ENCODE measurements around the gene SNRNP48.

The SNRNP48 gene

DNA sequence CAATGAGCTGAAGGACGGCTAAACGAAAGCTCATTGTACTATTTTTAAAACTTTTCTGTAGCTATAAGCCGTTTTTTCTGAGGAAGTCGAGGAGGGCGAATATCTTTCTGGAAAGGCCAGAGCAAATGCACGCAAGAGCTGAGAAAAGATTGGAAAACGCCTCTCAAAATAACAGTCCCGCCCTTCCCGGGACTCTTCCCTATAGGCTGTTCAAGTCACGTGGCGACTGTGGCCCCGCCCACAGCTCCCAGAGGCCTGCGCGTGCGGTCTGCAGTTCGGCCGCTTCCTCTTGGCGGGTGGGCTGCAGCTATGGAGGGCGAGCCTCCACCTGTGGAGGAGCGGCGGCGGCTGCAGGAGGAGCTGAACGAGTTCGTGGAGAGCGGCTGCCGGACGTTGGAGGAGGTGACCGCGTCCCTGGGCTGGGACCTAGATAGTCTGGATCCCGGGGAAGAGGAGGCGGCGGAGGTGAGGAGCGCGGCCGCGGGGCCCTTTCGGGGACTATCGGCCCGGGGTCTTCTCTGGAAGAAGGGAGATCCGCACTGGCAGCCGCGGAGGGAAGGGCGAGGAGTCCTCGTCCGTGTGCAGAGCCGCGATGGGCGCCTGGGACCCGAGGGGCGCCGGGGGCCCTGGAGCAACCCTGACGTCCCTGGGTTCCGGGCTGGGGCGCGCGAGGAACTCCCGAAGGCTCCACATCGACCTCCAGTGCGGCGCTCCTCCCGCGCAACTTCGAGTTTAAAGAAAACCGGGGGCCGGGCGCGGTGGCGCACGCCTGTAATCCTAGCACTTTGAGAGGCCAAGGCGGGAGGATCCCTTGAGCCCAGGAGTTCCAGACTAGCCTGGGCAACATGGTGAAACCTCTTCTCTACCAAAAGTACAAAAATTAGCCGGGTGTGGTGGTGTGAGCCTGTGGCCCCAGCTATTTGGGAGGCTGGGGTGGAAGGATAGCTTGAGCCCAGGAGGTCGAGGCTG lies at the start of gene SNRNP48:
TSS of gene SNRNP48 (plus strand) at position 250 of the 969 bp plus-strand sequence. CDS start at position 310, 60 bp downstream.
- in situ Hi-C loops (cut with MboI; ENCODE audit: low sequenced_read_pairs, unreplicated experiment) = no loop called here
- TF ChIP-seq, protein P1, sequence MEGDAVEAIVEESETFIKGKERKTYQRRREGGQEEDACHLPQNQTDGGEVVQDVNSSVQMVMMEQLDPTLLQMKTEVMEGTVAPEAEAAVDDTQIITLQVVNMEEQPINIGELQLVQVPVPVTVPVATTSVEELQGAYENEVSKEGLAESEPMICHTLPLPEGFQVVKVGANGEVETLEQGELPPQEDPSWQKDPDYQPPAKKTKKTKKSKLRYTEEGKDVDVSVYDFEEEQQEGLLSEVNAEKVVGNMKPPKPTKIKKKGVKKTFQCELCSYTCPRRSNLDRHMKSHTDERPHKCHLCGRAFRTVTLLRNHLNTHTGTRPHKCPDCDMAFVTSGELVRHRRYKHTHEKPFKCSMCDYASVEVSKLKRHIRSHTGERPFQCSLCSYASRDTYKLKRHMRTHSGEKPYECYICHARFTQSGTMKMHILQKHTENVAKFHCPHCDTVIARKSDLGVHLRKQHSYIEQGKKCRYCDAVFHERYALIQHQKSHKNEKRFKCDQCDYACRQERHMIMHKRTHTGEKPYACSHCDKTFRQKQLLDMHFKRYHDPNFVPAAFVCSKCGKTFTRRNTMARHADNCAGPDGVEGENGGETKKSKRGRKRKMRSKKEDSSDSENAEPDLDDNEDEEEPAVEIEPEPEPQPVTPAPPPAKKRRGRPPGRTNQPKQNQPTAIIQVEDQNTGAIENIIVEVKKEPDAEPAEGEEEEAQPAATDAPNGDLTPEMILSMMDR (IDR thresholded peaks at IDR 0.05; ENCODE audit: borderline replicate concordance, control extremely low read depth, extremely low read depth, insufficient read depth, missing control alignments) = no peak
- peak; percentile 95 for DNase-seq (ENCODE audit: low spot score)

GRCh38 chr6:7540595-7540994 lies 49.4 kb upstream of the SNRNP48 start:
- TF ChIP-seq, protein P1 (IDR thresholded peaks at IDR 0.05; ENCODE audit: borderline replicate concordance, control extremely low read depth, extremely low read depth, insufficient read depth, missing control alignments) = no peak
- DNase-seq (ENCODE audit: low spot score) = no peak
- in situ Hi-C loops (cut with MboI; ENCODE audit: low sequenced_read_pairs, unreplicated experiment) = no loop called here

GRCh38 chr6:7541175-7542064 lies 48.6 kb upstream of the SNRNP48 start, which contains the start of gene DSP:
TSS of gene DSP (plus strand) at chr6:7541671. CDS start at chr6:7541916, 245 bp downstream.
- peak; percentile 59 for DNase-seq (ENCODE audit: low spot score)
- TF ChIP-seq, protein P1 (IDR thresholded peaks at IDR 0.05; ENCODE audit: borderline replicate concordance, control extremely low read depth, extremely low read depth, insufficient read depth, missing control alignments) = no peak
- in situ Hi-C loops (cut with MboI; ENCODE audit: low sequenced_read_pairs, unreplicated experiment) = no loop called here

DNA sequence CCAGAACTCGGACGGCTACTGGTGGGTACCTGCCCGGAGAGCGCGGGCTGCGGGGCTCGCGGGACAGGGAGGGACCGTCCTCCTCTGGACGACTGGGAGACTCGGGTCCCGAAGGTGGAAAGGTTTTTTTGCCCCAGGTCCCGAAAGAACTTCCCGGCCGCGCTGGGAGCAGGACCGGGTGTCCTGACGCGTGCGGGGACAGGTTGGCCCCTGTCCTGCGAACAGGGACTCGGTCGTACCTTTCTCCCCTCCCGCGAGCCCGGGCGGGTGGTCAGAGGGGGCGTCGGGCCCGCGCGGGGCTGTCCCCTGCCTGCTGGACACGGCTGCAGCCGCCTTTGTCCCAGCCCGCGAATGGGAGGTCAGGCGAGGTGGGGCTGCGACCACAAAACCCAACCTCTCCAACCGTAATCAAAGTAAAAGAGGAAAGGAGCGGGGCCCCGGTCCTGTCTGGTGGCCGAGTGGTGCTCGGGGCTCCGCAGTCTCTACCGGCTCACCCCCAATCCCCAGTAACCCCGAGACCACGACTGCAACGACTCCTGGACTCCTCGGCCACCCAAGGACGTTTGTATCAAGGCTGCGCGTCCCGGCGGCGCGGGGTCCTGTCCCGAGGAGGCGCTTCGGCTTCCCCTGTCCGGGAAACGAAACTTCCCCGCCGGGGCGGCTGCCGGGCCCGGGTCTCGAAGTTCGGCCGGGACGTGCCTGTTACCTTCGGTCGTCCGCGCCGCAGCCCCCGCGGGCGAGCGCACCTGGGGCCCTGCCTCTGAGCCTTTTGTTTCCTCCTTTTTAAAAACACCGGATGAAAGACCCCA lies 47.7 kb upstream of the SNRNP48 start:
- DNase-seq (ENCODE audit: low spot score) = peak; percentile 57
- in situ Hi-C loops (cut with MboI; ENCODE audit: low sequenced_read_pairs, unreplicated experiment) = no loop called here
- TF ChIP-seq, protein P1 (IDR thresholded peaks at IDR 0.05; ENCODE audit: borderline replicate concordance, control extremely low read depth, extremely low read depth, insufficient read depth, missing control alignments) = no peak

DNA sequence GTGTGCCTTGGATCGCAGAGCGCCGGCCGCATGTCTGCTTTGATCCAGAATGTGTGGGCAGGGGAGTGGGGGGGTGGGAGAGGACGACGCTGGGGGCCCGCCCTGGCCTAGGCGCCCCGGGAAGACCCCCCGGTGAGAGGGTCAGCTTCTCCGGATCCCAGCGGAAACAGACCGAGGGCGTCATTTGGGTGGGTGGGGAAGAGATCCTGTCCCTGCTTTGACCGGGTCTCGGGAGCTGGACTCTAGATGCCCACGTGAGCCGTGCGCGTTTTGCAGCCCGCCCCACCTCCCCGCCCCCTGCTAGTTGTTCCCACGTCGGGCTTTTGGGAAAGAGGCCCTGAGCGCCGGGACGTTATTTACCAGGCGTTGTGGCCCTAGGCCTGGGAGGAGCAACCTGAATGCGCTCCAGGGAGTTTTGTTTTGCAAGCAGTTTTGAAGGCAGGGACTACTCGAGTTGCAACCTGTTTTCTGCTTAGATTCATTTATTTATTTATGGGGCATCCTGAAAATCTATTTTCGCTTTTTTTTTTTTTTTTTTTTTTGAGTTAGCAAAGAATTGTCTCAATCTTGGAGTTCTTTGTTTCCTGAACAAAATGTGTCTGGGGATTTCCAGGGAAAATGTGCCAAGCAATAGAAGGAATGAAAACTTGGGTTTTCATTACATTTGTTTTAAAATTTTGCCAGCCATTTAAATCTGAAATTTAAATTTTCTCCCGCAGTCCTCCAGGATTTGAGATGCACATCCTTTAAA lies 46.9 kb upstream of the SNRNP48 start:
- TF ChIP-seq, protein P1 (IDR thresholded peaks at IDR 0.05; ENCODE audit: borderline replicate concordance, control extremely low read depth, extremely low read depth, insufficient read depth, missing control alignments) = no peak
- peak; percentile 47 for DNase-seq (ENCODE audit: low spot score)
- in situ Hi-C loops (cut with MboI; ENCODE audit: low sequenced_read_pairs, unreplicated experiment) = no loop called here
